IMR-90 (cell line): Measurements from ENCODE around the gene NEGR1. TPM values are rescaled to one million over a fixed set of nuclear protein-coding genes. Genes with fewer than 3 reads are reported as not detected.

ENCODE experiments used
- ATAC-seq: fragments of 200-7000 bp; cut with Tn5 transposase; 2 replicates; pipeline ENCODE4 v1.9.1; 2020; ENCODE audit warnings: low read depth, mild to moderate bottlenecking, moderate library complexity
- BruUV-seq: library from RNA; stranded (reverse); fragments of 400-500 nt; replicated peaks from 2 replicates; lab custom pipeline; 2021; lab: Mats Ljungman, UMichigan
- CTCF ChIA-PET: fragments of 300-600 bp; formaldehyde crosslinking; extraction: SDS; loops from one replicate; lab custom pipeline; 2021; ENCODE audit warnings: antibody characterized with exemption; lab: Yijun Ruan, JAX
- POLR2A ChIA-PET: fragments of 300-600 bp; sonication (Branson Sonifier 250); formaldehyde crosslinking; loops from one replicate; lab custom pipeline; 2022; ENCODE audit warnings: antibody characterized with exemption; ENCODE audit not compliant: unreplicated experiment; lab: Charles Lee
- DNase-seq: peaks from one replicate; pipeline ENCODE4 v3.0.0; 2013
- H2AFZ ChIP-seq: replicated peaks from 2 replicates; pipeline ENCODE3; 2013; ENCODE audit warnings: low read length, mild to moderate bottlenecking; ENCODE audit not compliant: poor library complexity
- H2AK5ac ChIP-seq: 2 replicates; pipeline ENCODE4 v1.6.1; 2013; ENCODE audit warnings: low read depth, low read length, inconsistent platforms
- H2AK9ac ChIP-seq: replicated peaks from 2 replicates; pipeline ENCODE3; 2013; ENCODE audit warnings: mild to moderate bottlenecking, low read depth, low read length, moderate library complexity; ENCODE audit not compliant: poor library complexity
- H2BK120ac ChIP-seq: 2 replicates; pipeline ENCODE4 v1.6.1; 2013; ENCODE audit warnings: low read depth, low read length, inconsistent platforms
- H2BK15ac ChIP-seq: 3 replicates; pipeline ENCODE4 v1.6.1; 2013; ENCODE audit warnings: low read depth, low read length, inconsistent platforms
- H2BK20ac ChIP-seq: 2 replicates; pipeline ENCODE4 v1.6.1; 2013; ENCODE audit warnings: low read depth, mild to moderate bottlenecking, inconsistent platforms, low read length, moderate library complexity
- H2BK5ac ChIP-seq: 2 replicates; pipeline ENCODE4 v1.6.1; 2013; ENCODE audit warnings: mild to moderate bottlenecking, low read depth, low read length, inconsistent platforms; ENCODE audit not compliant: poor library complexity, severe bottlenecking
- H3K14ac ChIP-seq: replicated peaks from 2 replicates; pipeline ENCODE4 v1.6.1; 2013; ENCODE audit warnings: low read depth, low read length, inconsistent platforms
- H3K18ac ChIP-seq: 2 replicates; pipeline ENCODE4 v1.6.1; 2013; ENCODE audit warnings: low read depth, low read length, control low read depth
- H3K23ac ChIP-seq: 2 replicates; pipeline ENCODE4 v1.6.1; 2013; ENCODE audit warnings: low read depth, low read length, inconsistent platforms
- H3K27ac ChIP-seq: 2 replicates; pipeline ENCODE4 v1.5.1; 2013; ENCODE audit warnings: mild to moderate bottlenecking, control low read depth, low read length; ENCODE audit not compliant: insufficient read depth
- H3K27me3 ChIP-seq: 2 replicates; pipeline ENCODE4 v1.6.1; 2013; ENCODE audit warnings: low read length; ENCODE audit not compliant: control insufficient read depth, insufficient read depth
- H3K36me3 ChIP-seq: 2 replicates; pipeline ENCODE4 v1.6.1; 2013; ENCODE audit warnings: low read length, mixed read lengths; ENCODE audit not compliant: control insufficient read depth, insufficient read depth
- H3K4ac ChIP-seq: 2 replicates; pipeline ENCODE4 v1.6.1; 2013; ENCODE audit warnings: low read depth, low read length, inconsistent platforms
- H3K4me1 ChIP-seq: 2 replicates; pipeline ENCODE4 v1.6.1; 2013; ENCODE audit warnings: low read length, mixed read lengths; ENCODE audit not compliant: control insufficient read depth, insufficient read depth
- H3K4me2 ChIP-seq: 2 replicates; pipeline ENCODE4 v1.6.1; 2013; ENCODE audit warnings: low read depth, mild to moderate bottlenecking, control low read depth, low read length, moderate library complexity
- H3K4me3 ChIP-seq: 2 replicates; pipeline ENCODE4 v1.5.1; 2013; ENCODE audit warnings: low read depth, mild to moderate bottlenecking, control low read depth, low read length, moderate library complexity; ENCODE audit not compliant: insufficient read depth
- H3K56ac ChIP-seq: 2 replicates; pipeline ENCODE4 v1.6.1; 2013; ENCODE audit warnings: low read length, inconsistent platforms; ENCODE audit not compliant: insufficient read depth; ENCODE audit errors: extremely low read depth
- H3K79me1 ChIP-seq, 2 experiments: 2 replicates each; pipeline ENCODE4 v1.6.1; 2013; ENCODE audit warnings: low read length in 2 of 2, inconsistent platforms in 1 of 2, low read depth in 1 of 2
- H3K9ac ChIP-seq: 2 replicates; pipeline ENCODE4 v1.6.1; 2013; ENCODE audit warnings: low read depth, low read length, control low read depth
- H3K9me1 ChIP-seq: 2 replicates; pipeline ENCODE4 v1.6.1; 2013; ENCODE audit warnings: low read length, inconsistent platforms; ENCODE audit not compliant: insufficient read depth
- H3K9me3 ChIP-seq: 2 replicates; pipeline ENCODE4 v1.6.1; 2013; ENCODE audit warnings: low read length; ENCODE audit not compliant: control insufficient read depth, insufficient read depth
- H4K20me1 ChIP-seq: 2 replicates; pipeline ENCODE4 v1.6.1; 2013; ENCODE audit warnings: low read length, inconsistent platforms; ENCODE audit not compliant: insufficient read depth
- H4K5ac ChIP-seq: 2 replicates; pipeline ENCODE4 v1.6.1; 2013; ENCODE audit warnings: mild to moderate bottlenecking, low read depth, low read length, control low read depth
- H4K8ac ChIP-seq, 2 experiments: 2 replicates each; pipeline ENCODE4 v1.6.1; 2013; ENCODE audit warnings: low read depth in 2 of 2, low read length in 2 of 2, control low read depth in 1 of 2, inconsistent platforms in 1 of 2
- H4K91ac ChIP-seq: 2 replicates; pipeline ENCODE4 v1.6.1; 2013; ENCODE audit warnings: low read depth, low read length, inconsistent platforms; ENCODE audit not compliant: insufficient read depth
- BHLHE40 ChIP-seq: fragments of 150-350 bp; IDR thresholded peaks from 2 replicates; pipeline ENCODE4 v1.6.1; 2016; ENCODE audit warnings: mild to moderate bottlenecking, low read depth, low read length
- CEBPB ChIP-seq: IDR thresholded peaks from 2 replicates; pipeline ENCODE4 v1.6.1; 2012; ENCODE audit warnings: low read depth, low read length, improper control_type of control experiment
- CHD1 ChIP-seq: IDR thresholded peaks from 2 replicates; pipeline ENCODE4 v1.6.1; 2012; ENCODE audit warnings: low read depth, low read length, improper control_type of control experiment
- FOS ChIP-seq: fragments of 150-350 bp; IDR thresholded peaks from 2 replicates; pipeline ENCODE4 v1.6.1; 2016; ENCODE audit warnings: low read depth, low read length
- MAFK ChIP-seq: IDR thresholded peaks from 2 replicates; pipeline ENCODE4 v1.6.1; 2012; ENCODE audit warnings: low read depth, low read length, improper control_type of control experiment
- NFE2L2 ChIP-seq: fragments of 150-350 bp; IDR thresholded peaks from 2 replicates; pipeline ENCODE4 v1.6.1; 2016; ENCODE audit warnings: low read depth, mild to moderate bottlenecking, low read length
- POLR2A ChIP-seq: IDR thresholded peaks from 2 replicates; pipeline ENCODE4 v1.6.1; 2012; ENCODE audit warnings: mild to moderate bottlenecking, low read depth, low read length
- RFX5 ChIP-seq: IDR thresholded peaks from 2 replicates; pipeline ENCODE4 v1.8.0; 2012; ENCODE audit warnings: low read depth, mild to moderate bottlenecking, low read length, moderate library complexity
- SMC3 ChIP-seq: fragments of 150-350 bp; IDR thresholded peaks from 2 replicates; pipeline ENCODE4 v1.6.1; 2016; ENCODE audit warnings: low read depth, mild to moderate bottlenecking, antibody characterized with exemption, low read length, moderate library complexity
- WGBS, 2 experiments: methylation state at CpG; one replicate each; pipeline versions ENCODE4 v1.1.5 to v1.1.7; 2013; ENCODE audit warnings: missing lambda C conversion rate in 2 of 2; ENCODE audit not compliant: insufficient read length in 1 of 2; ENCODE audit errors: extremely low coverage in 2 of 2; 5-methylcytosine and 5-hydroxymethylcytosine counted together
- dilution Hi-C: fragments of 300-500 bp; cut with HindIII; formaldehyde crosslinking; loops from one replicate; pipeline ENCODE4 v1.14.3; 2018; ENCODE audit warnings: low sequenced_read_pairs; ENCODE audit not compliant: unreplicated experiment
- in situ Hi-C: fragments of 300-500 bp; cut with MboI; formaldehyde crosslinking; loops from 3 replicates; pipeline ENCODE4 v1.14.3; 2019; ENCODE audit warnings: low sequenced_read_pairs, inconsistent platforms, mixed read lengths
- intact Hi-C: fragments of 100-400 bp; cut with micrococcal nuclease; formaldehyde crosslinking; loops from 2 replicates; pipeline ENCODE4 v1.10.0; 2022
- polyA plus RNA-seq, 3 experiments: library from polyadenylated mRNA; depleted of rRNA; stranded (reverse); fragments of >200 nt; gene quantifications; 2 replicates each; pipeline ENCODE4 v1.2.3, GENCODE V29; 2012; ENCODE audit warnings: low replicate concordance in 1 of 3
- total RNA-seq: library from RNA; depleted of rRNA; stranded (reverse); fragments of >200 nt; gene quantifications from 2 replicates; pipeline ENCODE4 v1.2.3, GENCODE V29; 2012

The NEGR1 gene
- total and polyA plus RNA-seq, 2 of the 4 experiments (the other 2 are of a cell fraction) = 5.1 to 9.1 TPM

GRCh38 chr1:71987181-71987580 is 295.2 kb downstream of the NEGR1 start:
- ChIA-PET CTCF (no interaction called here), POLR2A (no interaction called here)
- H3K4ac ChIP-seq = no peak overlapping the region
- no CpG with 5 or more reads among the region's 6 CpGs for WGBS, 2 experiments
- no peak overlapping the region for H4K91ac ChIP-seq
- no peak overlapping the region for H3K4me2 ChIP-seq
- H3K4me3 ChIP-seq = no peak overlapping the region
- intact Hi-C loops (no loop called here), in situ Hi-C loops (no loop called here), dilution Hi-C loops (no loop called here)
- no peak overlapping the region for H2AK9ac ChIP-seq
- H3K9me1 ChIP-seq = no peaks in the 10 kb centered on the region
- no peak overlapping the region for H2AK5ac ChIP-seq
- H3K36me3 ChIP-seq = no peaks in the 10 kb centered on the region
- no peaks in the 10 kb centered on the region for H4K20me1 ChIP-seq
- DNase-seq = no peak
- H4K5ac ChIP-seq = no peak overlapping the region
- H2BK120ac ChIP-seq = no peak overlapping the region
- no peaks in the 10 kb centered on the region for H3K4me1 ChIP-seq
- H3K79me1 ChIP-seq = no peaks in the 10 kb centered on the region
- no peak overlapping the region for H3K9ac ChIP-seq
- TF ChIP-seq CEBPB (no peak), BHLHE40 (no peak), FOS (no peak), NFE2L2 (no peak), MAFK (no peak), RFX5 (no peak), CHD1 (no peak), SMC3 (no peak), POLR2A (no peak)
- H2BK15ac ChIP-seq = no peak overlapping the region
- H3K27me3 ChIP-seq = no peaks in the 10 kb centered on the region
- no peak for ATAC-seq
- BruUV-seq = no TSS peak
- H3K9me3 ChIP-seq = no peaks in the 10 kb centered on the region
- H4K8ac ChIP-seq = no peak overlapping the region
- no peak overlapping the region for H2BK5ac ChIP-seq
- H2BK20ac ChIP-seq = no peak overlapping the region
- H3K23ac ChIP-seq = no peak overlapping the region
- no peak overlapping the region for H3K14ac ChIP-seq
- H2AFZ ChIP-seq = no peak overlapping the region
- H3K18ac ChIP-seq = no peak overlapping the region
- no peak overlapping the region for H3K27ac ChIP-seq
- no peak overlapping the region for H3K56ac ChIP-seq
